OCI-LY7 (cell line): ENCODE measurements around the gene LSM11. TPM values are rescaled to one million over a fixed set of nuclear protein-coding genes. Genes with fewer than 3 reads are reported as not detected.

Experiments
- BruUV-seq: library from RNA; stranded (reverse); fragments of 400-500 nt; replicated peaks from 2 replicates; lab custom pipeline; 2021; lab: Mats Ljungman, UMichigan
- CTCF ChIA-PET: fragments of 300-600 bp; sonication (Branson Sonifier 250); formaldehyde crosslinking; loops from one replicate; lab custom pipeline; 2022; ENCODE audit warnings: antibody characterized with exemption; ENCODE audit not compliant: unreplicated experiment; lab: Charles Lee
- POLR2A ChIA-PET: fragments of 300-600 bp; sonication (Branson Sonifier 250); formaldehyde crosslinking; loops from one replicate; lab custom pipeline; 2022; ENCODE audit warnings: antibody characterized with exemption; lab: Charles Lee
- DNase-seq: peaks from one replicate; pipeline ENCODE4 v3.0.0-alpha.2; 2015; ENCODE audit warnings: low spot score
- H2AFZ ChIP-seq: fragments of 200-600 bp; sonication (generic), shearing (Covaris generic); 2 replicates; pipeline ENCODE4 v1.6.1; 2014; ENCODE audit warnings: mild to moderate bottlenecking, antibody characterized with exemption, low read length, moderate library complexity
- H3K27ac ChIP-seq: fragments of 200-600 bp; sonication (generic); 2 replicates; pipeline ENCODE4 v1.5.1; 2014; ENCODE audit warnings: mixed run types, low read depth, mild to moderate bottlenecking, moderate library complexity, low read length, inconsistent platforms; ENCODE audit not compliant: poor library complexity, severe bottlenecking
- H3K36me3 ChIP-seq: fragments of 200-600 bp; sonication (generic); 2 replicates; pipeline ENCODE4 v1.6.1; 2014; ENCODE audit warnings: mild to moderate bottlenecking, antibody characterized with exemption, low read length, moderate library complexity, mixed read lengths; ENCODE audit not compliant: insufficient read depth
- H3K4me1 ChIP-seq: fragments of 200-600 bp; sonication (generic); 2 replicates; pipeline ENCODE4 v1.5.1; 2014; ENCODE audit warnings: mild to moderate bottlenecking, low read length; ENCODE audit not compliant: insufficient read depth, poor library complexity, severe bottlenecking
- H3K4me2 ChIP-seq: fragments of 200-600 bp; sonication (generic); 2 replicates; pipeline ENCODE4 v1.6.1; 2014; ENCODE audit warnings: mild to moderate bottlenecking, low read length
- H3K4me3 ChIP-seq: fragments of 200-600 bp; sonication (generic); 2 replicates; pipeline ENCODE4 v1.5.1; 2014; ENCODE audit warnings: mild to moderate bottlenecking, low read depth, low read length; ENCODE audit not compliant: poor library complexity, severe bottlenecking
- H3K79me2 ChIP-seq: fragments of 200-600 bp; sonication (generic); 2 replicates; pipeline ENCODE4 v1.6.1; 2016; ENCODE audit warnings: low read depth, mild to moderate bottlenecking, low read length, moderate library complexity, mixed read lengths; ENCODE audit not compliant: insufficient read depth
- H3K9me2 ChIP-seq: fragments of 200-600 bp; sonication (generic); 2 replicates; pipeline ENCODE4 v1.6.1; 2016; ENCODE audit warnings: mild to moderate bottlenecking, low read length, mixed read lengths; ENCODE audit not compliant: insufficient read depth
- H3K9me3 ChIP-seq: fragments of 200-600 bp; sonication (generic); 2 replicates; pipeline ENCODE4 v1.6.1; 2014; ENCODE audit warnings: mild to moderate bottlenecking, mixed run types, low read length, mixed read lengths
- H4K20me1 ChIP-seq: fragments of 200-600 bp; sonication (generic); 2 replicates; pipeline ENCODE4 v1.6.1; 2014; ENCODE audit warnings: mild to moderate bottlenecking, antibody characterized with exemption, low read length, moderate library complexity, mixed read lengths; ENCODE audit not compliant: insufficient read depth
- CTCF ChIP-seq: fragments of 200-600 bp; sonication (generic); conservative IDR thresholded peaks from 2 replicates; pipeline ENCODE4 v1.5.1; 2014; ENCODE audit warnings: mild to moderate bottlenecking, antibody characterized with exemption, low read length, moderate library complexity, mixed read lengths
- EZH2phosphoT487 ChIP-seq: fragments of 200-600 bp; sonication (generic); IDR thresholded peaks from 2 replicates; pipeline ENCODE4 v1.6.1; 2018; ENCODE audit warnings: low read depth, borderline replicate concordance, mild to moderate bottlenecking, mixed run types, antibody characterized with exemption, low read length, moderate library complexity, mixed read lengths
- intact Hi-C: fragments of 100-400 bp; cut with micrococcal nuclease; formaldehyde crosslinking; loops from one replicate; pipeline ENCODE4 v1.10.0; 2022; ENCODE audit not compliant: unreplicated experiment
- total RNA-seq, 2 experiments: library from RNA; depleted of rRNA in 1 of 2; stranded (reverse); fragments of >200 nt in 1 of 2; shearing (Covaris generic) in 1 of 2; gene quantifications; 2 replicates each; pipeline ENCODE4 v1.2.3, GENCODE V29; 2014 to 2022

LSM11 gene
- total RNA-seq, 2 experiments from 2014 or later = 7.5 to 10.9 TPM

GRCh38 chr5:157747766-157748700 is 4.5 kb downstream of the LSM11 start:
- no peak for DNase-seq
- POLR2A ChIA-PET = interaction anchor here (1.3 kb wide), 1 partner anchor 17 kb away, joined by 10 read pairs; the partner anchor contains the start of gene THG1L
- TF ChIP-seq EZH2phosphoT487 (no peak), CTCF (no peak)
- H3K4me1 ChIP-seq = peaks cover 15% of the 10 kb centered on the region
- no peaks in the 10 kb centered on the region for H3K9me3 ChIP-seq
- peaks cover 6% of the 10 kb centered on the region; the same call in 1 of the 2 replicates for H4K20me1 ChIP-seq
- intact Hi-C loops = no loop called here
- H3K27ac ChIP-seq = no peak overlapping the region
- H3K36me3 ChIP-seq = peaks cover 16% of the 10 kb centered on the region; the same call in 1 of the 2 replicates
- CTCF ChIA-PET = no interaction called here
- H3K9me2 ChIP-seq = no peaks in the 10 kb centered on the region
- H2AFZ ChIP-seq = no peak overlapping the region
- H3K4me2 ChIP-seq = no peak overlapping the region
- no TSS peak for BruUV-seq
- no peak overlapping the region for H3K4me3 ChIP-seq
- H3K79me2 ChIP-seq = no peaks in the 10 kb centered on the region

GRCh38 chr5:157748760-157749461 is 5.4 kb downstream of the LSM11 start:
- Histone ChIP-seq H3K9me2 (no peaks in the 10 kb centered on the region), H3K4me3 (no peak overlapping the region), H4K20me1 (peaks cover 6% of the 10 kb centered on the region; the same call in 1 of the 2 replicates), H3K4me2 (no peak overlapping the region), H3K4me1 (peaks cover 12% of the 10 kb centered on the region), H3K27ac (no peak overlapping the region), H2AFZ (no peak overlapping the region), H3K36me3 (peaks cover 25% of the 10 kb centered on the region; the same call in 1 of the 2 replicates), H3K79me2 (no peaks in the 10 kb centered on the region), H3K9me3 (no peaks in the 10 kb centered on the region)
- POLR2A ChIA-PET = no interaction called here
- intact Hi-C loops = no loop called here
- TF ChIP-seq CTCF (0 out of 2 replicates have a peak, but pooled peaks have one; percentile 12), EZH2phosphoT487 (no peak)
- DNase-seq = no peak
- BruUV-seq = no TSS peak
- CTCF ChIA-PET = no interaction called here
